KBM-7 (cell line): ENCODE results near the gene SRSF9.
"Not testable (repeated sequence)": the region's sequence is repeated elsewhere in the genome, so short reads cannot be mapped to it uniquely, and the experiment has no call there.

Source experiments
- DNase-seq: peaks from one replicate; pipeline ENCODE4 v3.0.0-alpha.2; 2015
- in situ Hi-C: fragments of 300-500 bp; cut with MboI; formaldehyde crosslinking; loops from 2 replicates; pipeline ENCODE4 v1.14.3; 2020; ENCODE audit warnings: low sequenced_read_pairs, low pct_unique_long_range_greater_than_20kb, mixed read lengths

SRSF9 gene, protein sequence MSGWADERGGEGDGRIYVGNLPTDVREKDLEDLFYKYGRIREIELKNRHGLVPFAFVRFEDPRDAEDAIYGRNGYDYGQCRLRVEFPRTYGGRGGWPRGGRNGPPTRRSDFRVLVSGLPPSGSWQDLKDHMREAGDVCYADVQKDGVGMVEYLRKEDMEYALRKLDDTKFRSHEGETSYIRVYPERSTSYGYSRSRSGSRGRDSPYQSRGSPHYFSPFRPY

GRCh38 chr12:120469450-120470149 is at the start of gene SRSF9:
TSS of gene SRSF9 (minus strand) at chr12:120469748. CDS start at chr12:120469609, 139 bp downstream.
- DNase-seq, result peak; percentile 93

DNA sequence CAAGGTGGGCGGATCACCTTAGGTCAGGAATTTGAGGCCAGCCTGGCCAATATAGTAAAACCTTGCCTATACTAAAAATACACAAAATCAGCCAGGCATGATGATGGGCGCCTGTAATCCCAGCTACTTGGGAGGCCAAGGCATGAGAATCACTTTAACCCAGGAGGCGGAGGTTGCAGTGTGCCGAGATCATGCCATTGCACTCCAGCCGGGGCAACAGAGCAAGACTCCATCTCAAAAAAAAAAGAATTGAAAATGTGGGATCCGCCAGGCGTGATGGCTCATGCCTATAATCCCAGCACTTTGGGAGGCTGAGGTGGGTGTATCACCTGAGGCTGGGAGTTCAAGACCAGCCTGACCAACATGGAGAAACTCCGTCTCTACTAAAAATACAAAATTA is 49.8 kb upstream of the SRSF9 start:
- not testable (repeated sequence) for DNase-seq

More at GRCh38 chr12:120469450-120470149, at the start of gene SRSF9:
- in situ Hi-C loops, result no loop called here

DNA sequence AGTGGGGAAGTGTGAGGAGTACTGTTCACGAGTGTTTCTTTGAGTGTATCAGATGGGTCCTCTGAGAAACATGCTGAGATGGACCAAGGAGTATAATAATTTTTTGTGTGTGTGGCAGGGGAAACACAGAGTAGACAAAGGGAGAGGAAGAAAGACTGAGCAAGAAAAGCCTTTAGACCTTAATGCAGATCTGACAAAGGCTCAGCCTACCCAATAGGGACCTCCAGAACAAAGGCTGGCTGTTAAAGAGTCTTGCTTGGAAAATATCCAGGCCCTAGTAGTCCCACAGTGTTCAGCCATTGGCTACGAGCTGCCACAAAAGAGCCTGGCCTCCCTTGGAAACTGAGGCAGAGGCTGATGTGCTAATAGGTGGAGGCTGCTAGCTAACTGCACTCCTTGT is 45.9 kb upstream of the SRSF9 start:
- no peak for DNase-seq
- in situ Hi-C loops, result no loop called here

More for the DNA sequence above, 49.8 kb upstream of the SRSF9 start:
- in situ Hi-C loops, result not testable (repeated sequence)

DNA sequence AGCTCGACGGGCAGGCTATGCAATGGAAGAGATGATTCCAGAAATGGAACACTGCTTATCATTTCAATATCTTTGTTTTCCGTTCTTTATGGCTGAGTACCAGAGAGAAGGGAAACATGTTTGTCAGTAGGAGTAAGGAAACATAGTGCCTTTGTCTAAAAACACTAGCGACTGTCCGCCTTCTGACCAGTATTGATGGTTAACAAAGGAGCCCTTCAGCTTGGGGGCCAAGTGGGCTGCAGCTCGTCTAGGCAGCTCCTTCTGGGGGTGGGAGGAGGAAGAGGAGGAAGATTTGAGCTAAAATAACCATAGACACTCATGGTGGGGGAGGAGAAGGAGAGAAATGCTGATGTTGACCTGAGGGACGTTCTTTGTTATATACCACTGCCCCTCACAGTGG is 44.5 kb upstream of the SRSF9 start:
- in situ Hi-C loops, result no loop called here

GRCh38 chr12:120508537-120508936 is 39.0 kb upstream of the SRSF9 start:
- no peak for DNase-seq
- in situ Hi-C loops, result no loop called here

More for the DNA sequence above, 44.5 kb upstream of the SRSF9 start:
- DNase-seq, result no peak

- in situ Hi-C loops, result no loop called here
- no peak for DNase-seq
Measured at GRCh38 chr12:120504587-120504986, 35.0 kb upstream of the SRSF9 start.

GRCh38 chr12:120500581-120500980 is 31.0 kb upstream of the SRSF9 start:
- DNase-seq, result no peak
- in situ Hi-C loops, result no loop called here

DNA sequence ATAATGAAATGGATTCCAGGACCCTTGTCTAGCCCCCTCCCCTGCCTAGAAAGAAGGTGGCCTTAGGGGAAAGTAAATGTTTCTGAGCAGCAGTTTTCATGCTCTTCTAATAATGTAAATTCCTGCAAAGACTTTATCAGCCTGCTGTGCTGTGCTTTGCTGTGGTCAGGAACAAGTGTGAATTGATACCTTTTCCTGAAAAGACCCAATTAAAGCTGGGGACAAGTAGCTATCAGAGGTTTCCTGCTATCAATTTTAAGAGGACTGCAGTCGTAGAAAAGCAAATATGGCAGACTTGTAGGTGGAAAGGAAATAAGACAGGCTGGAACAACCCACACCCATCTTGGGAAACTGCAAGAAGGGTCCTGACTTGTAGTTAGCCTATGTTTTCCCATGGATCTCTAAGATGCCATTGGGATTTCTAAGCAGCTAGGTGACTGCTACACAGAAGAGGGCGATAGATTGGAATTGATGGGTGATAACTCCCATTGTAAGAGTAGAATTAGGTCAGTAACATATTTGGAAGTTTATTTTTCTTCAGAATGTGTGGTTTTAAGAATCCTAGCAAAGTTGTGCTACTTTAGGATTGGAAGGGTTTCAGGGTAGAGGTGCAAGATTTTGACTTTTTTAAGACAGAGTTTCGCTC is 29.4 kb upstream of the SRSF9 start:
- DNase-seq, result no peak
- in situ Hi-C loops, result no loop called here

DNA sequence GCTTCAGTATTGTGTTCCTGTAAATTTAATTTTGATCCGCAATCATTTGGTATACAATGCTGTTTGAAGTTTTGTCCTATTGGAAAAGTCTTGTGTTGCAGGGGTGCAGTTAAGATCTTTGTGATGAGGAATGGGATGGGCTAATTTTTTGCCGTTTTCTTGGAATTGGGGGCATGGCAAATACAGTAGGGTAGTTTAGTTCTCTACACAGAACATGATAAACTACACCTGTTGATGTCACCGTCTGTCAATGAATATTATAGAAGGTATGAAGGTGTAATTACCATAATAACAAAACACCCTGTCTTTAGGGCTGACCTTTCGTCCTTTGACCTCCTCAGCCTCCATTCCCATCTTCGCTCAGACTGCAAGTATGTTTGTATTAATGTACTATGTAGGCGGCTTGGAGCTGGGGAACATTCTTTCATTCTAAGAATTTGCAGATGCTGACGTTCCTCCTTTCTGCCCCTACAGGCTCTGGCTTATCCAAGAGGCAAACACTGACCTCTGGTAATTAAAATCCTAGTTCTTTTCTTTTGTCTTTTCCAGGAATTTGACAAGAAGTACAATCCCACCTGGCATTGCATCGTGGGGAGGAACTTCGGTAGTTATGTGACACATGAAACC is 28.1 kb upstream of the SRSF9 start:
- in situ Hi-C loops, result no loop called here
- DNase-seq, result no peak

DNA sequence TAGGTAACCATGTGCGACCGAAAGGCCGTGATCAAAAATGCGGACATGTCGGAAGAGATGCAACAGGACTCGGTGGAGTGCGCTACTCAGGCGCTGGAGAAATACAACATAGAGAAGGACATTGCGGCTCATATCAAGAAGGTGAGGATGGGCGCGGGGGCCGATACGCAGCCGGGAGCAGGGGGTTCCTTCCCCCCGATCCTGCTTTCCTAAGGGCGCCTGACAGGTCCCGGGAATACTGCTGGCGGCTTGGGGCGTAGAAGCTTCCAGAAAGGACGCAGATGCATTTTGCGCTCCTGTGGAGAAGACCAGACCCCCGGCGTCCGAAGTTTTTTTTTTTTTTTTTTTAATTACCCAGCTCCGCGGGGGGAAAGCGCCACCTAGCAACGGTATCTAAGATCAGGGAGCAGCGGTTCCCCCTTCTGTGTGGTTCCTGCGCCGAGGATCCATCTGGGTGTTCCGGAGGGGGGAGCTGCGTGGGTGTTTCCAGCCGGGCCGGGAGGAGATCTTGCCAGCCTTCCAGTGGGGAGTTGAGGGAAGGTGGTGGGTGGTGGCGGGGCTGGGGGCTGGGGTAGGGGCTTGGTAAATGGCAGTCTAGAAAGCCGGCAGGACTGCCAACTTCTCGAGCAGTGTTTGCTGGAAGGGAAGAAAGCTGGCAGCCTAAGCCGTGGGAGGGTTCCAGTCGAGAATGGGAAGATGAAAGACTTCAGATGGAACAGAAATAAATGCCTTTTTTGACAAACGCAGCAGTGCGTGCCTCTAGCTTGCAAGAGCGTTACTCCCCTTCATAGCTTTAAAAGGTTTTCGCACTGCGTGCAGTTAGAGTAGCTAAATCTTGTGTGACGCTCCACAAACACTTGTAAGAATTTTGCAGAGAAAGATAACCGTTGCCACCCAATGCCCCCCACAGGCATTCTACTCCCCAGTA is 27.1 kb upstream of the SRSF9 start:
- DNase-seq, result peak; percentile 86
- in situ Hi-C loops, result no loop called here

GRCh38 chr12:120495731-120496412 is 26.3 kb upstream of the SRSF9 start, which contains the start of gene DYNLL1:
TSS of gene DYNLL1 (plus strand) at chr12:120496113. CDS start at chr12:120496422, 309 bp downstream.
- DNase-seq, result peak; percentile 97
- in situ Hi-C loops, result no loop called here

DNA sequence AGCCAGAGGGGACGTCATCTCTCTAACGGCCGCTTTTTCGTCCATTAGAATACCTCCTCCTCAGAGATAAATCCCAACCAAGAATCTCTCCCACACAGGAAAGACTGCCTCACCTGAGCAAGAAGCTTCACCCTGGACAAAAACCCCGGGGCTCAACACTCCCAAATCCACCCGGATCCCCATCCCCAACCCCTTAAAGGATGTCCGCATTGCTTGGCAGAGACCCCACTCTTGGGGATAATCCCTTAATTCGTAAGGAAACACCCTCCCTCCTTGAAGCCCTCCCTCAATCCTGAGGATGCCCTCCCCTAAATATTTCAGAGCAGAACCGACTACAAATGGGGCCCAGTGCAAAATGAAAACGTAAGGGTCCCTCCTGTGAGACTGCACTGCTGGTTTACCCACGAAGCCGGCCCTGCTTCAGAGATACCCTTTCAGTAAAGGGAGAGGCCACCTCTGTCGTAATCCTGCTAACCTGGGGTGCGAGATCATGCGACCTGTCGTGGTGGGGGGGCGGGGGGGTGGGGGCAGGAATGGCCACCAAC is 25.7 kb upstream of the SRSF9 start:
- in situ Hi-C loops, result no loop called here
- DNase-seq, result no peak

GRCh38 chr12:120490833-120491512 is 21.4 kb upstream of the SRSF9 start:
- in situ Hi-C loops, result no loop called here
- DNase-seq, result no peak

DNA sequence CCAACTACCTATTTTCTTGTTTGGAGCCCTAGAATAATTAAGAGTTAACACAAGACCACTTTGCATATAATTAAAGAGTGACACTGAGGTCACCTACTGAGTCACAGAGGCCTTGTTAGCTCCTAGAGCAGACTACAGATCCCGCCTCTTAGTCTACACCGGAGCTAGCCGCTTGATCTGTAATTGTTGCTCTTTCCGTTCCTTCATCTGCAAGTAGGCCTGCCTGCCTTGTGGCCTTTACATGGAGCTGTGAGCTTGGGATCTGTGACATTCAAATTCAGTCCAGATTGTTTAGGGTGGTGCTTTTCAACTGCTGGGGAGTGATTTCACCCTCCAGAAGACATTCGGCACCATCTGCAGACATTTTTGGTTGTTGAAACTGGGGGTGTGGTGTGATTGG is 20.8 kb upstream of the SRSF9 start:
- DNase-seq, result no peak
- in situ Hi-C loops, result no loop called here

DNA sequence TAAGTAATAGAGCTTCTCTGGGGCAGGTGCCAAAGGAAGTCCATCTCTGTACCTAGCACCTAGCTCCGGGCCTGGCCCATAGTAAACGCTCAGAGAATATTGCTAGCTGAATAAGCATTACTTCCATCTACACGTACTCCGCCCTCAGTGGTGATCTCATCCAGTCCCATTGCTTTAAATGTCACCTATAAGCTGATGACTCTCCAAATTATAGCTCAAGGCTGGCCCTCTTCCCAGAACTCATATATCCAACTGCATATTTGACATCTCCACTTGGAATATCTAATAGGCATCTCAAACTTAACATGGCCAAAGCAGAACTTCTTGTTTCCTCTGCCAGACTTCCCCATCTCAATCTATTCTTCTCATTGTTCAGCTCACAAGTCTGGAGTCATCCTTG is 19.5 kb upstream of the SRSF9 start:
- DNase-seq, result no peak
- in situ Hi-C loops, result no loop called here

GRCh38 chr12:120488057-120488640 is 18.6 kb upstream of the SRSF9 start:
- in situ Hi-C loops, result no loop called here
- no peak for DNase-seq

GRCh38 chr12:120487552-120487951 is 18.0 kb upstream of the SRSF9 start:
- in situ Hi-C loops, DNase-seq: not testable (repeated sequence)
